Activated CD4-positive, alpha-beta T cell treated with anti-CD3 and anti-CD28 coated beads, Interleukin-2, amount 50 U/mL, for 24 hours (primary cell): ENCODE results near the gene LDB3.

ENCODE experiments used
- DNase-seq, 2 donors: peaks; one replicate each; pipeline ENCODE4 v3.0.0-alpha.2; 2020; ENCODE audit warnings: low read depth in 1 of 2, low spot score in 1 of 2

Gene LDB3

GRCh38 chr10:86664341-86665217 lies 3.7 kb upstream of the LDB3 start:
- DNase-seq, result no peak

- no peak for DNase-seq
These were observed 3.1 kb upstream of the LDB3 start for GRCh38 chr10:86665218-86665607.

GRCh38 chr10:86665868-86666267 lies 2.4 kb upstream of the LDB3 start:
- DNase-seq, result no peak

GRCh38 chr10:86666538-86666937 lies 1.8 kb upstream of the LDB3 start:
- DNase-seq, result no peak

GRCh38 chr10:86667421-86668181 lies 710 bp upstream of the LDB3 start:
- DNase-seq, result no peak

- DNase-seq, result no peak
These were observed 2.0 kb downstream of the LDB3 start for GRCh38 chr10:86670290-86670811.

- no peak for DNase-seq
These were observed 2.6 kb downstream of the LDB3 start for GRCh38 chr10:86670876-86671275.

- no peak for DNase-seq
These were observed 3.1 kb downstream of the LDB3 start for GRCh38 chr10:86671419-86671818.

- DNase-seq, result no peak
These were observed 3.8 kb downstream of the LDB3 start for GRCh38 chr10:86671985-86672710.

GRCh38 chr10:86673216-86673826 lies 5.0 kb downstream of the LDB3 start:
- no peak for DNase-seq

- no peak for DNase-seq
These were observed 5.7 kb downstream of the LDB3 start for GRCh38 chr10:86673827-86674581.

- DNase-seq, result no peak
These were observed 6.6 kb downstream of the LDB3 start for GRCh38 chr10:86674912-86675311.

GRCh38 chr10:86677374-86677773 lies 9.1 kb downstream of the LDB3 start:
- no peak for DNase-seq

GRCh38 chr10:86678999-86679792 lies 10.9 kb downstream of the LDB3 start:
- DNase-seq, result no peak

- DNase-seq, result no peak
These were observed 12.7 kb downstream of the LDB3 start for GRCh38 chr10:86681047-86681446.

GRCh38 chr10:86681722-86682386 lies 13.5 kb downstream of the LDB3 start:
- no peak for DNase-seq

GRCh38 chr10:86682675-86683074 lies 14.4 kb downstream of the LDB3 start:
- DNase-seq, result no peak

- no peak for DNase-seq
These were observed 16.2 kb downstream of the LDB3 start for GRCh38 chr10:86684331-86685097.
